K562 (cell line): ENCODE results near the gene FGF9. TPM values are rescaled to one million over a fixed set of nuclear protein-coding genes. Genes with fewer than 3 reads are reported as not detected.
A peak's percentile ranks its signal among the peaks of the same experiment; 100 is the strongest.

ENCODE experiments used
- ATAC-seq: fragments of 200-7000 bp; cut with Tn5 transposase; 3 replicates; pipeline ENCODE4 v1.9.1; 2020; ENCODE audit warnings: moderate library complexity
- BruUV-seq: library from RNA; stranded (reverse); fragments of 400-500 nt; replicated peaks from 2 replicates; lab custom pipeline; 2021; lab: Mats Ljungman, UMichigan
- CTCF ChIA-PET: fragments of 300-600 bp; formaldehyde crosslinking; extraction: SDS; loops from one replicate; lab custom pipeline; 2021; ENCODE audit warnings: low intra/inter-chr PET ratio; lab: Yijun Ruan, JAX
- POLR2A ChIA-PET: fragments of 300-600, 350-650 bp; sonication (Branson Sonifier 250); formaldehyde crosslinking; extraction: SDS; loops from one replicate; lab custom pipeline; 2021; ENCODE audit warnings: antibody characterized with exemption, inconsistent platforms; lab: Yijun Ruan, JAX
- DNase-seq, 4 experiments: peaks; one replicate each; pipeline versions ENCODE4 v3.0.0 to v3.0.0-alpha.2; 2011 to 2018; ENCODE audit warnings: low spot score in 3 of 4, mixed read lengths in 3 of 4; ENCODE audit errors: extremely low read depth in 1 of 4
- FAIRE-seq: peaks from 2 replicates; lab custom pipeline; 2011; peaks lifted over from hg19 to GRCh38; lab: Jason Lieb, UNC
- H2AFZ ChIP-seq: 2 replicates; pipeline ENCODE4 v1.6.0; 2011; ENCODE audit warnings: low read depth, low read length, control low read depth, inconsistent platforms
- H3K27ac ChIP-seq: fragments of 200-600 bp; 3 replicates; pipeline ENCODE4 v1.8.0; 2011; ENCODE audit warnings: low read depth, mild to moderate bottlenecking, control low read depth, inconsistent platforms, low read length, moderate library complexity, mixed read lengths; ENCODE audit errors: extremely low read depth
- H3K27me3 ChIP-seq, 2 experiments: fragments of 300-600 bp in 1 of 2; 2 replicates in 1 of 2; 3 replicates in 1 of 2; pipeline versions ENCODE4 v1.6.0 to v1.8.0; 2011; ENCODE audit warnings: inconsistent platforms in 2 of 2, low read length in 2 of 2, mild to moderate bottlenecking in 1 of 2, mixed read lengths in 1 of 2, moderate library complexity in 1 of 2; ENCODE audit not compliant: control insufficient read depth in 2 of 2, insufficient read depth in 2 of 2
- H3K36me3 ChIP-seq: fragments of 300-600 bp; 3 replicates; pipeline ENCODE4 v1.8.0; 2011; ENCODE audit warnings: mild to moderate bottlenecking, low read length, inconsistent platforms; ENCODE audit not compliant: control insufficient read depth, insufficient read depth
- H3K4me1 ChIP-seq, 2 experiments: fragments of 200-600 bp in 1 of 2; replicated peaks in 1 of 2; 2 replicates in 1 of 2; 3 replicates in 1 of 2; pipeline versions ENCODE4 v1.5.1 to v1.8.0; 2011; ENCODE audit warnings: inconsistent platforms in 2 of 2, low read length in 2 of 2, mild to moderate bottlenecking in 1 of 2, mixed read lengths in 1 of 2, moderate library complexity in 1 of 2; ENCODE audit not compliant: control insufficient read depth in 2 of 2, insufficient read depth in 2 of 2
- H3K4me2 ChIP-seq: 2 replicates; pipeline ENCODE4 v1.6.1; 2011; ENCODE audit warnings: low read length, control low read depth, inconsistent platforms, mixed read lengths; ENCODE audit not compliant: insufficient read depth
- H3K4me3 ChIP-seq: fragments of 200-600 bp; sonication (generic), shearing (Covaris generic); 2 replicates; pipeline ENCODE4 v1.5.1; 2016; ENCODE audit warnings: control low read depth, inconsistent platforms
- H3K79me2 ChIP-seq: fragments of 200-600 bp; 3 replicates; pipeline ENCODE4 v1.8.0; 2011; ENCODE audit warnings: low read length, inconsistent platforms; ENCODE audit not compliant: control insufficient read depth, insufficient read depth
- H3K9ac ChIP-seq, 2 experiments: 2 replicates each; pipeline versions ENCODE4 v1.6.0 to v1.6.1; 2011; ENCODE audit warnings: low read depth in 2 of 2, low read length in 2 of 2, control low read depth in 1 of 2, inconsistent platforms in 1 of 2, mild to moderate bottlenecking in 1 of 2, mixed read lengths in 1 of 2; ENCODE audit not compliant: insufficient read depth in 1 of 2
- H3K9me1 ChIP-seq: one replicate; pipeline ENCODE4 v1.6.0; 2011; ENCODE audit warnings: inconsistent platforms, mild to moderate bottlenecking, low read length, moderate library complexity; ENCODE audit not compliant: control insufficient read depth, insufficient read depth
- H3K9me3 ChIP-seq: replicated peaks from 2 replicates; pipeline ENCODE4 v1.5.1; 2011; ENCODE audit warnings: low read depth, low read length, inconsistent platforms; ENCODE audit not compliant: control insufficient read depth, insufficient read depth
- H4K20me1 ChIP-seq: replicated peaks from 2 replicates; pipeline ENCODE4 v1.6.1; 2011; ENCODE audit warnings: low read length, inconsistent platforms, mixed read lengths; ENCODE audit not compliant: control insufficient read depth, insufficient read depth
- ATF7 ChIP-seq: fragments of 450-650 bp; IDR thresholded peaks from 2 replicates; pipeline ENCODE4 v1.7.1; 2014; ENCODE audit warnings: mild to moderate bottlenecking, moderate library complexity
- BRD9 ChIP-seq: fragments of 450-650 bp; IDR thresholded peaks from 2 replicates; pipeline ENCODE4 v1.6.1; 2018; ENCODE audit warnings: low read depth; ENCODE audit not compliant: partially characterized antibody
- CTCF ChIP-seq, 3 experiments: IDR thresholded peaks in 2 of 3; conservative IDR thresholded peaks in 1 of 3; 2 replicates each; pipeline ENCODE4 v1.5.1; 2011 to 2012; ENCODE audit warnings: low read length in 3 of 3, mild to moderate bottlenecking in 3 of 3, control low read depth in 2 of 3, improper control_type of control experiment in 1 of 3, inconsistent platforms in 1 of 3, low read depth in 1 of 3, mixed read lengths in 1 of 3, moderate library complexity in 1 of 3; ENCODE audit not compliant: insufficient read depth in 2 of 3
- HNRNPK ChIP-seq: fragments of 200-400 bp; formaldehyde crosslinking; IDR thresholded peaks from one replicate; pipeline ENCODE4 v1.6.1; 2018; ENCODE audit warnings: mild to moderate bottlenecking, low read depth, low read length; ENCODE audit not compliant: poor library complexity, severe bottlenecking
- IRF1 ChIP-seq: sonication (generic); formaldehyde crosslinking; IDR thresholded peaks from 2 replicates; pipeline ENCODE4 v1.8.0; 2022; ENCODE audit warnings: missing genetic modification reagents, mild to moderate bottlenecking, borderline replicate concordance
- MBD2 ChIP-seq: sonication (generic); IDR thresholded peaks from 2 replicates; pipeline ENCODE4 v1.6.1; 2016; ENCODE audit warnings: low read depth, borderline replicate concordance
- MTA2 ChIP-seq: fragments of 450-650 bp; IDR thresholded peaks from 2 replicates; pipeline ENCODE4 v1.6.1; 2016; ENCODE audit warnings: low read depth
- NR4A1 ChIP-seq, 2 experiments: fragments of 250-450 bp in 1 of 2; fragments of 450-650 bp in 1 of 2; sonication (Bioruptor Pico) in 1 of 2; IDR thresholded peaks; 2 replicates each; pipeline versions ENCODE4 v1.4.0 to v1.6.1; 2016 to 2020; ENCODE audit warnings: mild to moderate bottlenecking in 2 of 2, missing compliant biosample characterization in 1 of 2, missing genetic modification characterization in 1 of 2, moderate library complexity in 1 of 2
- PKNOX1 ChIP-seq: fragments of 450-650 bp; IDR thresholded peaks from 2 replicates; pipeline ENCODE4 v1.6.1; 2016
- RAD21 ChIP-seq, 2 experiments: fragments of 250-450 bp in 1 of 2; fragments of 450-650 bp in 1 of 2; sonication (Bioruptor Pico) in 1 of 2; formaldehyde crosslinking in 1 of 2; IDR thresholded peaks in 1 of 2; conservative IDR thresholded peaks in 1 of 2; 2 replicates each; pipeline versions ENCODE4 v1.4.0 to v1.8.0; 2020 to 2022; ENCODE audit warnings: mild to moderate bottlenecking in 2 of 2, moderate library complexity in 1 of 2
- XRCC3 ChIP-seq: fragments of 450-650 bp; IDR thresholded peaks from 2 replicates; pipeline ENCODE4 v1.6.1; 2017; ENCODE audit warnings: mild to moderate bottlenecking, moderate library complexity
- ZC3H4 ChIP-seq: sonication (generic); formaldehyde crosslinking; IDR thresholded peaks from 2 replicates; pipeline ENCODE4 v1.9.0; 2021; ENCODE audit warnings: missing genetic modification reagents, borderline replicate concordance
- ZNF263 ChIP-seq: sonication (generic); formaldehyde crosslinking; IDR thresholded peaks from 2 replicates; pipeline ENCODE4 v1.8.0; 2022; ENCODE audit warnings: mild to moderate bottlenecking, missing genetic modification reagents, borderline replicate concordance
- ZNF384 ChIP-seq: IDR thresholded peaks from 2 replicates; pipeline ENCODE4 v1.6.1; 2012; ENCODE audit warnings: low read depth, low read length, improper control_type of control experiment
- ZNF408 ChIP-seq: fragments of 250-450 bp; sonication (Bioruptor Pico); IDR thresholded peaks from 2 replicates; pipeline ENCODE4 v1.4.0; 2020; ENCODE audit warnings: low read depth, mild to moderate bottlenecking, moderate library complexity
- WGBS: fragments of 100-300 bp; shearing (Covaris generic); methylation state at CpG from one replicate; pipeline ENCODE4 v1.1.6; 2016; ENCODE audit warnings: low coverage, mixed read lengths; ENCODE audit not compliant: insufficient coverage; ENCODE audit errors: missing lambda C conversion rate; 5-methylcytosine and 5-hydroxymethylcytosine counted together
- in situ Hi-C: fragments of 300-500 bp; cut with MboI; formaldehyde crosslinking; loops from 4 replicates; pipeline ENCODE4 v1.15.0; 2018; ENCODE audit warnings: inconsistent platforms, mixed read lengths
- intact Hi-C: fragments of 100-400 bp; cut with micrococcal nuclease; formaldehyde crosslinking; loops from 2 replicates; pipeline ENCODE4 v1.14.2; 2022
- polyA plus RNA-seq, 8 experiments: library from polyadenylated mRNA; depleted of rRNA in 4 of 8; stranded (reverse) in 5 of 8; unstranded in 3 of 8; fragments of >200 nt; fragmentation: Nextera tagmentation in 2 of 8; fragmentation: Illumina TruSeq in 1 of 8; extraction: Ambion mirVana in 2 of 8; extraction: Trizol in 1 of 8; gene quantifications; 2 replicates each; pipeline versions ENCODE4 v1.2.1 to v1.2.3, GENCODE V29; 2011 to 2014; ENCODE audit warnings: inconsistent platforms in 1 of 8, missing spikeins in 1 of 8
- total RNA-seq, 7 experiments: library from RNA; depleted of rRNA in 6 of 7; stranded (reverse); fragments of >200 nt in 6 of 7; fragmentation: Illumina TruSeq in 2 of 7; extraction: Trizol in 2 of 7; gene quantifications; 2 replicates each; pipeline versions ENCODE4 v1.2.1 to v1.2.3, GENCODE V29; 2011 to 2021; ENCODE audit warnings: low replicate concordance in 1 of 7

The FGF9 gene
- total and polyA plus RNA-seq, 9 of the 15 experiments (the other 6 are each of a cell fraction or from before 2014, with no cell fraction given) = not detected

GRCh38 chr13:21675095-21675991 is 4.5 kb downstream of the FGF9 start (continued):
- TF ChIP-seq ZC3H4 (CRISPR knock-in tag) (no peak), MTA2 (no peak), HNRNPK (no peak), BRD9 (no peak), NR4A1 (CRISPR knock-in tag; IDR thresholded peaks at IDR 0.05) (no peak), NR4A1 (tag; IDR thresholded peaks at IDR 0.05) (no peak), ZNF384 (no peak)

GRCh38 chr13:21676611-21677021 is 5.7 kb downstream of the FGF9 start:
- TF ChIP-seq PKNOX1 (no peak), CTCF (IDR thresholded peaks at IDR 0.05 in 2 of 3, conservative IDR thresholded peaks at IDR 0.05 in 1 of 3; ENCODE audit: insufficient read depth in 2 of 3, low read depth in 1 of 3, low read length in 3 of 3) (peak; percentile 19 to 37 (median 31); a peak in 3 of 6 replicates), MBD2 (no peak), IRF1 (CRISPR knock-in tag) (no peak), ZNF263 (no peak), ZNF408 (CRISPR knock-in tag) (no peak), ATF7 (no peak), XRCC3 (no peak), RAD21 (CRISPR knock-in tag; conservative IDR thresholded peaks at IDR 0.05 in 1 of 2, IDR thresholded peaks at IDR 0.05 in 1 of 2) (0 out of 4 replicates have a peak, but pooled peaks of 1 of the 2 experiments have one; percentile 26)
- ChIA-PET POLR2A (no interaction called here), CTCF (no interaction called here)
- ATAC-seq (peak; percentile 71), DNase-seq (peak in 1 of 4 experiments; percentile 10), FAIRE-seq (no peak)
- no peak overlapping the region for H3K4me2 ChIP-seq
- no peak overlapping the region for H2AFZ ChIP-seq
- in situ Hi-C loops (no loop called here), intact Hi-C loops (no loop called here)
- H3K27ac ChIP-seq = no peak overlapping the region
- H3K79me2 ChIP-seq = no peaks in the 10 kb centered on the region
- H3K9me1 ChIP-seq = no peaks in the 10 kb centered on the region
- no peak overlapping the region for H3K9ac ChIP-seq
- H3K4me1 ChIP-seq = peaks cover 0 to 19% of the 10 kb centered on the region in 2 experiments; a peak in 2 of 5 replicates
- no TSS peak for BruUV-seq
- H3K27me3 ChIP-seq = peaks cover 10 to 37% of the 10 kb centered on the region in 2 experiments; a peak in 4 of 5 replicates
- no peaks in the 10 kb centered on the region for H4K20me1 ChIP-seq
- no peaks in the 10 kb centered on the region for H3K36me3 ChIP-seq
- H3K9me3 ChIP-seq = no peaks in the 10 kb centered on the region
- 0% methylated on average over 5 of the region's 6 CpGs for WGBS
- no peak overlapping the region for H3K4me3 ChIP-seq
